Stimulated activated CD8-positive, alpha-beta memory T cell treated with anti-CD3 and anti-CD28 coated beads, Interleukin-15, amount 100 ng/mL, for 24 hours (primary cell): ENCODE data around the gene UPK1A.

Experiments used
- DNase-seq: peaks from one replicate; pipeline ENCODE4 v3.0.0-alpha.2; 2020; ENCODE audit warnings: low read depth

Gene UPK1A

GRCh38 chr19:35666251-35666913 is at the start of gene UPK1A:
TSS of gene UPK1A (plus strand) at chr19:35666517. CDS start at chr19:35666813, 296 bp downstream.
- no peak for DNase-seq

GRCh38 chr19:35618857-35619256 is 47.5 kb upstream of the UPK1A start:
- DNase-seq: no peak

DNA sequence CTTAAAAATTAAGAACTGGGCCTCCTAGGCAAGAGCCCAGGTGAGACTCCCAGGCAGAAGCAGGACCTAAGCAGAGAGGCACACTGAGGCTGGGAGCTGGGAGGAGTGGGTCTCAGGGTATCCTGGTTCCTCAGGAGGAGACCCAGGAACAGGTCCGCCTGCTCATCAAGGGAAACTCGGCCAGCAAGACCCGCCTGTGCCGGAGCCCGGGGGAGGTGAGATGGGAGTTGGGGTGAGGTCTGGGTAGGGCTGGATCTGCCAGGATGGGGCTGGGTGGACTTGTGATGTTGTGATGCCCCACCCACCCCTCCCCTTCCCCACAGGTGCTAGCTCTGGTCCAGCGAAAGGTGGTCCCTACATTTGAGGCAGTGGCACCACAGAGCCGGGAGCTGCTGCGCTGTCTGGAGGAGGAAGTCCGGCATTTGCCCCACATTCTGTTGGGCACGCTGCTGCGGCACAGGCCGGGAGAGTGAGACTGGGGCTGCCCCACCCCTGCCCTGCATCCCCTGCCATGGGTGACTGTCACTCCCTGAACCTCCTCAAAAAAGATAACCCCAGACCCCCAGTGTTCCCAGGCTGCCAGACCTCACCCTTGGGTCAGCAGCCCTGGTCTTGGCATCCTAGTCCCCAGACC is 46.9 kb upstream of the UPK1A start:
- DNase-seq: no peak

- DNase-seq: no peak
Measured at GRCh38 chr19:35620001-35620400, 46.3 kb upstream of the UPK1A start.

DNA sequence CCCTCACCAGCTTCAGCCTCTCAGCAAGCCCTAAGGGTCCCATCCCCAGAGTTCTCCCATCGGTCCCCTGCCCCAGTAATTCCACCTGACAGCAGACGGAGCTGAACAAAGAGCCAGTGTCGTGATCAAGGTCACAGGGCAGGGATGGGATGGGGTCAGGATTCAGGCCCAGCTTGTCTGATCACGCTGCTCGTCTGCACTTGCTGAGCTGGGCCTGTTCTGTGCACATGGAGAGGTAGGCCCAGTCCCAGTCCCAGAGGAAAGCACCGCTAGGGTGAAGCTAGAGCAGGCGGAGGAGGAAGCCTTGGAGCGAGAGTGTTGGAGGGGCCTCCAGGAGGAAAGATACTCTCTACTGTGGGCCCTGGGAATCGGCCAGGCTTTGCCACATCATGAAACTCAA is 44.6 kb upstream of the UPK1A start:
- DNase-seq: no peak

DNA sequence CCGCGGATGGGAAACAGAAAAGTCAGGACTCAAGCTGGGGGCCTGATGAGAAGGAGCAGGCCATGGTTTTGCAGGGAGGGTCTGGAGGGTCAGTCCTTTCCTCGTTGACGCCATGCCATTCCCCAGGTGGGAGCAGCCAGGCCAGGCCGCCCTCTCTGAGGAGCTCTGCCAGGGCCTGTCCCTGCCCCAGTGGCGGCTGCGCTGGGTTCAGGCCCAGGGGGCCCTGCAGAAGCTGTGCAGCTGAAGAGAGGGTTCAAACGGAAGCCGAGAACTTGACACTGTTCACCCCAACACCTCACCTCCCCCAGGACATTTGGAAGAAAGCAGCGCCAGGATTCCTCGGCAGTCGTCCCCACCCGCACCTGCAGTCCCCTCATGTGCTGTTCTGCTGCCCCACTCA is 43.6 kb upstream of the UPK1A start:
- no peak for DNase-seq

GRCh38 chr19:35623327-35624010 is 42.8 kb upstream of the UPK1A start:
- DNase-seq: no peak

DNA sequence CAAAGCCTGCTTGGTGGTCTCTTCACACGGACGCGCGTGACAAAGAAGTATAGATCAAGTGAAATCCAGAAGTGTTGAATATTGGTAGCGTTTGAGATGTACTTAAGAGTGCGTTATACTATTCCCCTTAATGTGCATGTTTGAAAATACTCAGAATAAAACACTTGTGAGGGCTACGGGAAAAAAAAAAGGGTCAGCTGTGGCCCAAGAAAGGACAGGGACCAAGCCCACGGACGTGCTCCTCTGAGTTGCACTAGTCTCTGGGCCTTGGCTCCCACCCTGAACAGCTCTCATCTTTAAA is 38.1 kb upstream of the UPK1A start:
- DNase-seq: no peak

- peak; percentile 96 for DNase-seq
Measured at GRCh38 chr19:35628565-35629331, 37.6 kb upstream of the UPK1A start, which contains the start of gene RBM42. TSS of gene RBM42 (plus strand) at chr19:35629036. CDS start at chr19:35629154, 118 bp downstream.

DNA sequence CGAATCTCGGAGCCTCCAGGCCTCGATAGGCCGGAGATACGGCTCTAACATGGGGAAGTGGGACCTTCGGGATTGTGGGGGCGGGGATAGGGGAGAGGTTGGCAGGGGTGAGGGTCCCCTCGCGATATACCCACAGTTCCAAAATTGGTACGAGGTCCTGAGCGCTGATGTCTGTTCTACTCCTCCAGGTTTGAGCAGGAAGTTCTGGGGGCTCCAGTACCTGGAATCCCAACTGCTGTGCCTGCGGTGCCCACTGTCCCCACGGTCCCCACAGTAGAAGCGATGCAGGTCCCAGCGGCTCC is 37.0 kb upstream of the UPK1A start:
- no peak for DNase-seq

DNA sequence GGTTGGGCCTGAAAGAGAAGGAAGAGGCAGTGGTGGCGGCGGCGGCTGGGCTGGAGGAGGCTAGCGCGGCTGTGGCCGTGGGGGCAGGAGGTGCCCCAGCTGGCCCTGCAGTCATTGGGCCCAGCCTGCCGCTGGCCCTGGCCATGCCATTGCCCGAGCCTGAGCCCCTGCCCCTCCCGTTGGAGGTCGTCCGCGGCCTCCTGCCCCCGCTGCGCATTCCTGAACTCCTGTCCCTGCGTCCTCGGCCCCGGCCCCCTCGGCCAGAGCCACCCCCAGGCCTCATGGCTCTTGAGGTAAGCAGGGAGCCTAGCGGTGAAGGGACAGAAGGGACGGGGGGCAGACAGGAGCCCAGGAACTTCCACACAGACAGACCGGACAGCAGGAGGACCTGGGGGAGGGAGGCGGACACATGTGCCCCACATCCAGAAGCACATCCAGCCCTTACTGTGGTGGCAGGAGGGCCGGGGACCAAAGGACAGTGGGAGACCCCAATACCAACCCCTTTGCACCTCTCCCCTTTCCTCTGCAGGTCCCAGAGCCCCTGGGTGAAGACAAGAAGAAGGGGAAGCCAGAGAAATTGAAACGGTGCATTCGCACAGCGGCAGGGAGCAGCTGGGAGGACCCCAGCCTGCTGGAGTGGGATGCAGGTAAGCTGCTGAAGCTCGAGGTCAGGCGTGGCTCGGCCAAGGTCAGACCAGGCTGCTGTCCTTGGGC is 32.4 kb upstream of the UPK1A start:
- no peak for DNase-seq

DNA sequence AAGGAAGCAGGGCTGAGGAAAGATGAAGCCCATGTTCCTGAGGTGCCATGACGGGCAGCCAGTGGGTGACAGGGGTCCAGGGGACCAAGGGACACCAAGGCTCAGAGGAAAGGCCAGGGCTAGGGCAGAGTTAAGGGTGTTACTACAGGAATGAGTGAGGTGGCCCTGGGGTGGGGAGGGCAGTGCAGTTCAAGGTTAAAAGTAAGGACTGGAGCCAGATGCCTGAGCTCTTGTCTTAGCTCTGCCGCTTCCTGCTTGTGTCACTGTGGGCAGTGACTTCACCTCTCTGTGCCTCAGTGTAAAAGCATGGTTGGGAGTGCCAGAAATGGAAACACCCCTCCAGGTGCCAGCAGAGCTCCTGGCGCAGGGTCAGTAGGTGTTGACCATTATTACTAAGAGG is 29.7 kb upstream of the UPK1A start:
- no peak for DNase-seq

DNA sequence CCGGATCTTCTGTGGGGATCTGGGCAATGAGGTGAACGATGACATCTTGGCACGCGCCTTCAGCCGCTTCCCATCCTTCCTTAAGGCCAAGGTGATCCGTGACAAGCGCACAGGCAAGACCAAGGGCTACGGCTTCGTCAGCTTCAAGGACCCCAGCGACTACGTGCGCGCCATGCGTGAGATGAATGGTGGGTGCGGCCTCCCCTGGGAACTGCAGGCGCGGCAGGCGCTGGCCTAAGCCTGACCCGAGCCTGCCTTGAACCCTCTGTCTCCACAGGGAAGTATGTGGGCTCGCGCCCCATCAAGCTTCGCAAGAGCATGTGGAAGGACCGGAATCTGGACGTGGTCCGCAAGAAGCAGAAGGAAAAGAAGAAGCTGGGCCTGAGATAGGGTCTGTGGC is 29.2 kb upstream of the UPK1A start:
- no peak for DNase-seq

- DNase-seq: no peak
Measured at GRCh38 chr19:35639321-35639639, 27.0 kb upstream of the UPK1A start.

DNA sequence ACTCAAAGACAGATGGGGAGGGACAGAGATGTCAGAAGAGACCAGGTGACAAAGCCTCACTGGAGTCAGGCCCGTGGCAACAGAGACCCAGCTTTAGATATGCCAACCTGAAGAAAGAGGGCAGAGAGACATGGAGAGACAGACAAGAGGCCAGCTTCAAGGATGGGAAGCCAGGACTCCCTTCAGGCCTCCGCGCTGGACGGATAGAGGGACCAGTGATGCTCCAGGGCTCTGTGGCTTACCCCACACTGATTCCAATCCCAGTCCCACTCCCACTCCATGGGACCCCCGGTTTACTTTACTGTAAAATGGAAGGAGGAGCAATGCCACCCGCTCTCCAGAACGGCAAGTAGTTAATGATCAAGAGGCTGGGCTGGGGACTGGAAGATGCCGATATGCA is 26.5 kb upstream of the UPK1A start:
- no peak for DNase-seq

- DNase-seq: no peak
Measured at GRCh38 chr19:35641515-35642151, 24.7 kb upstream of the UPK1A start, which contains the start of gene ETV2. TSS of gene ETV2 (plus strand) at chr19:35641745. CDS start at chr19:35642461, 716 bp downstream.

- no peak for DNase-seq
Measured at GRCh38 chr19:35642312-35642711, 24.0 kb upstream of the UPK1A start.

DNA sequence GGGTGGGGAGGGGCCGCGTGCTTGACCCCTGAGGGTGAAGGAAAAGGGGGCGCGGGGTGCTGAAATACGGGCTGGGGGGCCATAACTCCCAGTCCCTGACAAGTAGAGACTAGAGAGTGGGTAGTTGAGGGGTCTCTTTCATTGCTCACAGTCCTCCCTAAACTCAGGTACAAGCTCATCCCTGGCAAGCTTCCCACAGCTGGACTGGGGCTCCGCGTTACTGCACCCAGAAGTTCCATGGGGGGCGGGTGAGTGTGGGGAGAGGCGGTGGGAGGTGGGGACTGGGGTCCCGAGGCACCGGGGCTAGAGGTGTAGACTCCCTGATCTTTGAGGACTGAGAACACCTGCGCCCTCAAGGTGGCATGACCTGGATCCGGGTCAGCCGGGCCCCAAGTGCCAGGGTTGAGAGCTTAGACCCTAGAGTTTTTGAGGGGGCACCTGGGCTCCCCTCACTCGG is 23.5 kb upstream of the UPK1A start:
- DNase-seq: no peak

GRCh38 chr19:35643255-35644205 is 22.8 kb upstream of the UPK1A start:
- DNase-seq: peak; percentile 52

DNA sequence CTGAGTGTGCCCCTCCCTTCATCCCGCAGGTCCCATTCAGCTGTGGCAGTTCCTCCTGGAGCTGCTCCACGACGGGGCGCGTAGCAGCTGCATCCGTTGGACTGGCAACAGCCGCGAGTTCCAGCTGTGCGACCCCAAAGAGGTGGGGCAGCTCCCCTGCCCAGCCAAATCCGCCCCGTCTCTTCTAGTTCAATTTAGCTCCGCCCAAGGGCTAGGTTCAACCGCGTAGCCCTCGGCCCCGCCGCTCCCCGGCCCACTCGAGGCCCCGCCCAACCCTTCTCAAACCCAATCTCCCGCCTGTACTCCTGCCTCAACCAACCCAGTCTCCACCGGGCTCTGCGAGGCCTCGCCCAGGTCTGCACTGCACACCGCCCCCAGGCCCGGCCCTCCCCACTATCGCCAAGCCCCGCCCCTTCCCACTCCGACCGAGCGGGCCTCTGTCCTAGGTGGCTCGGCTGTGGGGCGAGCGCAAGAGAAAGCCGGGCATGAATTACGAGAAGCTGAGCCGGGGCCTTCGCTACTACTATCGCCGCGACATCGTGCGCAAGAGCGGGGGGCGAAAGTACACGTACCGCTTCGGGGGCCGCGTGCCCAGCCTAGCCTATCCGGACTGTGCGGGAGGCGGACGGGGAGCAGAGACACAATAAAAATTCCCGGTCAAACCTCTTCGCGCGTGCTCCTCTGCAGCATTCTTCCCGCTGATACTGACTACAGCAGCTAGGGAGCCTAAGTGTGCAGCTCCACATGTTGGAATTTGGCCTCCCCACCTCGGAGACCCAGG is 21.9 kb upstream of the UPK1A start:
- peak; percentile 82 for DNase-seq
